HUES48 (cell line): ENCODE results near the gene ZNF217.
"Not testable (repeated sequence)": the region's sequence is repeated elsewhere in the genome, so short reads cannot be mapped to it uniquely, and the experiment has no call there.

Source experiments
- H3K27ac ChIP-seq: one replicate; pipeline ENCODE4 v1.7.0; 2013; ENCODE audit warnings: low read depth, low read length, inconsistent platforms
- H3K27me3 ChIP-seq: 2 replicates; pipeline ENCODE4 v1.6.1; 2013; ENCODE audit warnings: mild to moderate bottlenecking, low read length; ENCODE audit not compliant: control insufficient read depth, insufficient read depth
- H3K36me3 ChIP-seq: 2 replicates; pipeline ENCODE4 v1.6.1; 2013; ENCODE audit warnings: low read length; ENCODE audit not compliant: control insufficient read depth, insufficient read depth
- H3K4me1 ChIP-seq: 2 replicates; pipeline ENCODE4 v1.6.1; 2013; ENCODE audit warnings: mild to moderate bottlenecking, low read length; ENCODE audit not compliant: control insufficient read depth, insufficient read depth
- H3K4me3 ChIP-seq: 2 replicates; pipeline ENCODE4 v1.5.1; 2013; ENCODE audit warnings: mild to moderate bottlenecking, low read depth, low read length
- H3K9ac ChIP-seq: 2 replicates; pipeline ENCODE4 v1.6.1; 2013; ENCODE audit warnings: mild to moderate bottlenecking, low read depth, low read length, moderate library complexity
- H3K9me3 ChIP-seq: 2 replicates; pipeline ENCODE4 v1.6.1; 2013; ENCODE audit warnings: low read length; ENCODE audit not compliant: control insufficient read depth, insufficient read depth

Gene ZNF217

DNA sequence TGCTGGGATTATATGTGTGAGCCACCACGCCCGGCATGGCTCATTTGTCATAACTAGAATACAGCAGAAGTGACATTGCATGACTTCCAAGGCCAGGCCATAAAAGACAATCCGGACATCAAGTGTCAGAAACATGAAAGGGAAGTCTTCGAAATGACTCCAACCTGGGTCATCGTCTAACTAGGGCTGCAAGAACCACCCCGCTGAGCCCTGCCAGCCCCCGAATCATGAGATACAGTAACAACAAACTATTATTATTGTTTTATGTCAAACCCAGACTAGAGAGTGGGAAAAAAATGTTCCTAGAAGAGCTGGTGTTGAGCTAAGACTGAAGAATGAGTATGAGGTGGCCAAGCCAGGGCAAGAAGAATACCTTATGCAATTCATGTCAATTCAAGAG is 59.6 kb downstream of the ZNF217 start:
- no peaks in the 10 kb centered on the region for H3K27me3 ChIP-seq
- H3K36me3 ChIP-seq = no peaks in the 10 kb centered on the region
- H3K9ac ChIP-seq = no peak overlapping the region
- no peaks in the 10 kb centered on the region for H3K9me3 ChIP-seq
- H3K4me3 ChIP-seq = no peak overlapping the region
- no peak overlapping the region for H3K27ac ChIP-seq
- no peaks in the 10 kb centered on the region for H3K4me1 ChIP-seq

DNA sequence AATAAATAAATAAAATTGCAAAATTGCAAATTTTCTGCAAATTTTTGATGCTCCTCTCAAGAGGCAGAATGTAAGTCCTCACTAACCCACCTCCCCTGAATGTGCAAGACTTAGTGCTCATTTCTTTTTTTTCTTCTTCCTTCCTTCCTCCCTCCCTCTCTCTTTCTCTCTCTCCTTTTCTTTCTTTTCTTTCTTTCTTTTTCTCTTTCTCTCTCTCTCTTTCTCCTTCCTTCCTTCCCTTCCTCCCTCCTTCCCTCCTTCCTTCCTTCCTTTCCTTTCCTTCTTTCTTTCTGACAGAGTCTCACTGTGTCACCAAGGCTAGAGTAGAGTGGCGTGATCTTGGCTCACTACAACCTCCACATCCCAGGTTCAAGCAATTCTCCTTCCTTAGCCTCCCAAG is 60.1 kb downstream of the ZNF217 start:
- no peaks in the 10 kb centered on the region for H3K4me1 ChIP-seq
- H3K9me3 ChIP-seq = no peaks in the 10 kb centered on the region
- H3K9ac ChIP-seq = no peak overlapping the region
- no peak overlapping the region for H3K27ac ChIP-seq
- no peaks in the 10 kb centered on the region for H3K36me3 ChIP-seq
- H3K4me3 ChIP-seq = no peak overlapping the region
- H3K27me3 ChIP-seq = no peaks in the 10 kb centered on the region

DNA sequence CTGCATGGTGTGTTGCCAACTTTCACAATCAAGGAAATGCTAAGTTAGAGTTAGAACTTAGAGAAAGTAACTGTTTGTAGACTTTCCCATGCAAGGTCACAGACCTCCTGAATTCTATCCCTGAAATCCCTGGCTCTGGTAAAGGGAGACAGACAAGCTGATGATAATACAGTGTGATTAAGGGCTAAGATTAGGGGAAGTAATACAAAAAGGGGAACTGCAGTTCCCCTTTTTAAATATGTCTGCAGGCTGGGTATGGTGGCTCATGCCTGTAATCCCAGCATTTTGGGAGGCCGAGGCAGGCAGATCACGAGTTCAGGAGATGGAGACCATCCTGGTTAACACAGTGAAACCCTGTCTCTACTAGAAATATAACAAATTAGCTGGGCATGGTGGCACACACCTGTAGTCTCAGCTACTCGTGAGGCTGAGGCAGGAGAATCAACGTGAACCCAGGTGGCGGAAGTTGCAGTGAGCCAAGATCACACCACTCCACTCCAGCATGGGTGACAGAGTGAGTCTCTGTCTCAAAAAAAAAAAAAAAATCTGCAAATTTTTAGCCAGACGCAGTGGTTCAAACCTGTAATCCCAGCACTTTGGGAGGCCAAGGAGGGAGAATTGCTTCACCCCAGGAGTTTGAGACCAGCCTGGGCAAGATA is 60.9 kb downstream of the ZNF217 start:
- not testable (repeated sequence) for H3K27me3 ChIP-seq, H3K27ac ChIP-seq, H3K9ac ChIP-seq, H3K4me1 ChIP-seq, H3K4me3 ChIP-seq, H3K36me3 ChIP-seq, H3K9me3 ChIP-seq

DNA sequence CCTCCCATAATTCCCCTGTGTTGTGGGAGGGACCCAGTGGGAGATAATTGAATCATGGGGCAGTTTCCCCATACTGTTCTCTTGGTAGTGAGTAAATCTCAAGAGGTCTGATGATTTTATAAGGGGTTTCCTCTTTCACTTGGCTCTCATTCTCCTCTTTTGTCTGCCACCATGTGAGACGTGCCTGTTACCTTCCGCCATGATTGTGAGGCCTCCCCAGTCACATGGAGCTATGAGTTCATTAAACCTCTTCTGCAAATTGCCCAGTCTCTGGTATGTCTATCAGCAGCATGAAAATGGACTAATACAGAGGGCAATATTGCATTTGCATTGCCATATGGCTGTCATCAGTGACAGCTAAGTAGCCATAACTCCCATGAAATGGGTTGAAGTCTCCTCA is 63.2 kb downstream of the ZNF217 start:
- Histone ChIP-seq H3K27ac (no peak overlapping the region), H3K4me1 (no peaks in the 10 kb centered on the region), H3K4me3 (no peak overlapping the region), H3K9me3 (no peaks in the 10 kb centered on the region), H3K36me3 (no peaks in the 10 kb centered on the region), H3K9ac (no peak overlapping the region), H3K27me3 (no peaks in the 10 kb centered on the region)

DNA sequence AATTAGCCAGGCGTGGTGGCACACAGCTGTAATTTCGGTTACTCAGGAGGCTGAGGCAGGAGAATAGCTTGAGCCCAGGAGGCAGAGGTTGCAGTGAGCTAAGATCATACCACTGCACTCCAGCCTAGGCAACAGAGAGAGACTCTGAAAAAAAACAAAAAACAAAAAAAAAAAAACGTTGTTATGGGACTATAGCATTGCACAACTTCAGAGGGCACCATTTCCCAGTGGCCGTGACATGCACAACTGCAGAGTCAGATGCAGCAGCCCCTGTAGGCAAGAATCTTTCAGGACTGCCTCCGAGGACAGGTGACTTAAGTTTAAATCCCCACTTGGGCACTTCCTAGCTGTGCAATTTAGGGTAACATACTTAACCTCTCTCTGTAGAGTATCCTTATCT is 64.0 kb downstream of the ZNF217 start:
- H3K27me3 ChIP-seq = no peaks in the 10 kb centered on the region
- no peak overlapping the region for H3K27ac ChIP-seq

DNA sequence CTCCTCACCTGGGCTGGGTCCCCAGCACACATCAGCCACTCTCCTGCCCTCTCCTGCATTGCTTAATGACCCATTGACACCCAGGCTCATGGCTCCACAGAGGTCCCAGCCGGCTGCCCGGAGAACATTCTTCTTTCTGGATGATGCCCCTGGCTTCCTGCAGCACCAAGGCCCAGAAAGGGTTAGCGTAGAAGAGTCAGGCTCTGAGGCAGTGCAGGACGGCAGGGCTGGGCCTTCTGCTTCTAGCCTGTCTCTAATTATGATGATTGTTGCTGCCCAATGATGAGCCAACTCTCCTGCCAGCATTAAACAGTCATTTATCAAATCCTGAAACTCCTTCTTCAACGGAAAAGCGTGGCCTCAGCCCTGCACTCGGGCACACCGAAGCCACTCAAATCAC is 66.4 kb downstream of the ZNF217 start:
- H3K9ac ChIP-seq = no peak overlapping the region
- no peaks in the 10 kb centered on the region for H3K4me1 ChIP-seq
- no peaks in the 10 kb centered on the region for H3K27me3 ChIP-seq
- no peak overlapping the region for H3K4me3 ChIP-seq
- H3K27ac ChIP-seq = no peak overlapping the region
- no peaks in the 10 kb centered on the region for H3K9me3 ChIP-seq
- no peaks in the 10 kb centered on the region for H3K36me3 ChIP-seq

More for the DNA sequence above, 64.0 kb downstream of the ZNF217 start:
- no peaks in the 10 kb centered on the region for H3K4me1 ChIP-seq
- H3K4me3 ChIP-seq = no peak overlapping the region
- no peaks in the 10 kb centered on the region for H3K36me3 ChIP-seq
- H3K9ac ChIP-seq = no peak overlapping the region
- no peaks in the 10 kb centered on the region for H3K9me3 ChIP-seq

DNA sequence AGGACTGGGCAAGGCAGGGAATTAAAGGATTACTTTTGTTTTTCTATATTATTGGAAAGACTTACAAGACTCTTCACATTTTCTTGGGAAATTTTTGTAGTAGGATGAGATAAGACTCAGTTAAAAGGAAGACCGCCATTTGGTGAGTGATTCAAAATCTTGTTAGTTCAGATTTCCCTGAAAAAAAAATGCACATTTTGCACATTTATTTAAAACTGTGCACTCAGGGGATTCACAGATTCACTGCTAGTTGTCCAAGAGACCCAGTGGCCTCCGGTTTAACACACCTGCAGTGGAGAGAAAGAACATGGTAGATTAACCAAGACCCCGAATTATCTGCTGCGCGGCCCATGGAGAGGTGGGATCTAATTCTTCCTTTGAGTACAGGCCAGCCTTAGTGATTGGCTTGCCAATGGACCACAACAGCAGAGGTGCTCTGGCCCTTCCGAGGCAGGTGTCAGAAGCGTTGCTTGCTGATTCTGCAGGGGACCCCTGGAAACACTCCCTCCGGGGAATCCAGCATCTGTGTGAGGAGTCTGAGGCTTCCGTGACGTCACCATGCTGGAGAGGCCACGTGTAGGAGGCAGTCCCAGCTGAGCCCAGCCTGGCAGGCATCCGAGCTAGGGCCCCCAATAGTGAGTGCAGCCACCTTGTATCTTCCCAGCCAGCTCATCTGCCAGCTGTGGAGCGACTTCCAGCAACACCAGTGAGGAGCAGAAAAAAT is 68.9 kb downstream of the ZNF217 start:
- no peaks in the 10 kb centered on the region for H3K27me3 ChIP-seq
- no peak overlapping the region for H3K27ac ChIP-seq
- no peaks in the 10 kb centered on the region for H3K36me3 ChIP-seq
- no peaks in the 10 kb centered on the region for H3K4me1 ChIP-seq
- H3K4me3 ChIP-seq = no peak overlapping the region
- H3K9ac ChIP-seq = no peak overlapping the region
- H3K9me3 ChIP-seq = no peaks in the 10 kb centered on the region

DNA sequence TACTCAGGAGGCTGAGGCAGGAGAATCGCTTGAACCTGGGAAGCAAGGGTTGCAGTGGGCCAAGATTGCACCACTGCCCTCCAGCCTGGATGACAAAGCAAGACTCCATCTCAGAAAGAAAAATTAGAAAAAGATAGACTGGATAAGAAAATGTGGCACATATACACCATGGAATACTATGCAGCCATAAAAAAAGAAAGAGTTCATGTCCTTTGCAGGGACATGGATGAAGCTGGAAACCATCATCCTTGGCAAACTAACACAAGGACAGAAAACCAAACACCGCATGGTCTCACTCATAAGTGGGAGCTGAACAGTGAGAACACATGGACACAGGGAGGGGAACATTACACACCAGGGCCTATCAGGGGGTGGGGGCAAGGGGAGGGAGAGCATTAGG is 70.0 kb downstream of the ZNF217 start:
- not testable (repeated sequence) for H3K27ac ChIP-seq, H3K9me3 ChIP-seq, H3K4me3 ChIP-seq, H3K36me3 ChIP-seq, H3K4me1 ChIP-seq, H3K9ac ChIP-seq, H3K27me3 ChIP-seq

DNA sequence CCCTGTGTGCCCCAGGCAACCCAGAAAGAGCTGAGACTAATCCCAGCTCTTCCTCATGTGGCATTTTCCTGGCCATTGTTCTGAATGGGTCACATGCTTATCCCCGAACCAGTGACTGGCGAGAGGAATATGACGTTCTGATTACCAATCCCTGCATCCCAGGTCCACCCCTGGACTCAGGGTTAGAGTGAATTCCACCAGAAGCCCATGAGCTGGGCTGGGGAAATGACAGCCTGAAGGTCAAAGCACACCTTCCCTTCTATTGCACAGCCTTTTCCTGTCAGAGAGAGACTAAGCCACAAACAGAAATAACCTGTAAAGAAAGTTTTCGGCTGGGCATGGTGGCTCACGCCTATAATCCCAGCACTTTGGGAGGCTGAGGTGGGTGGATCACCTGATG is 70.9 kb downstream of the ZNF217 start:
- H3K4me1 ChIP-seq = no peaks in the 10 kb centered on the region
- no peaks in the 10 kb centered on the region for H3K36me3 ChIP-seq
- no peak overlapping the region for H3K4me3 ChIP-seq
- H3K27ac ChIP-seq = no peak overlapping the region
- H3K9ac ChIP-seq = no peak overlapping the region
- H3K27me3 ChIP-seq = no peaks in the 10 kb centered on the region
- no peaks in the 10 kb centered on the region for H3K9me3 ChIP-seq

DNA sequence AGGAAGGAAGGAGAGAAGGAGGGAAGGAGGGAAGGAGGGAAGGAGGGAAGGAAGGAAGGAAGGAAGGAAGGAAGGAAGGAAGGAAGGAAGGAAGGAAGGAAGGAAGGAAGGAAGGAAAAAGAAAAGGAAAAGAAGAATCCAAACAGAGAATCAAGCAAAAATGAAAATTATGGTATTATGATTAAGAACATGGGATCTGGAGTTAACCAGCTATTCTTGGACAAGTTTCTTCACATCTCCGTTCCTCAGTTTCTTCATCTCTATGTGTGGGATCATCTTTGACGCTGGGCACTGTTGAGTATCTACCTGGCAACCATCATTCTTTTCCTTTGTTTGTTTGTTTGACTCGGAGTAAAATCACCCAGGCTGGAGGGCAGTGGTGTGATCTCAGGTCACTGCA is 71.6 kb downstream of the ZNF217 start:
- Histone ChIP-seq H3K27ac (no peak overlapping the region), H3K9me3 (no peaks in the 10 kb centered on the region), H3K9ac (no peak overlapping the region), H3K27me3 (no peaks in the 10 kb centered on the region), H3K4me3 (no peak overlapping the region), H3K36me3 (no peaks in the 10 kb centered on the region), H3K4me1 (no peaks in the 10 kb centered on the region)

DNA sequence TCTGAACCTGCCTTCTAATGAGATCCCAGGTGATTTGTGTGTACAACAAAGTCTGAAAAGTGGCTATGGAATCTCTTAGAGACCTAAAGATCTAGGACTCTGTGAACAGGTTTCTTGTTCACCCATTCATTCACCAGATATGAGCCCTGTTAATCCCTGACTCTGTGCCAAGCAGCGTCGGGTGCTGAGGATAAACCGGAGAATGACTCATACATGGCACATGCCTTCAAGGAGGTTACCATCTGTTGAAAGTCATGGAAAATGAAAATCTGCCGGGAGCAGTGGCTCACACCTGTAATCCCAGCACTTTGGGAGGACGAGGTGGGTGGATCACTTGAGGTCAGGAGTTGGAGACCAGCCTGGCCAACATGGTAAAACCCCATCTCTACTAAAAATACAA is 72.2 kb downstream of the ZNF217 start:
- not testable (repeated sequence) for H3K4me1 ChIP-seq, H3K36me3 ChIP-seq, H3K27me3 ChIP-seq, H3K27ac ChIP-seq, H3K9ac ChIP-seq, H3K9me3 ChIP-seq, H3K4me3 ChIP-seq
